Activated T-cell treated with anti-CD3 and anti-CD28 coated beads, Interleukin-2, amount 50 U/mL, for 72 hours (primary cell): Measurements from ENCODE around the gene DIAPH2. TPM values are rescaled to one million over a fixed set of nuclear protein-coding genes. Genes with fewer than 3 reads are reported as not detected.

Experiments
- ATAC-seq, 2 donors: fragments of 150-1000 bp; cut with Tn5 transposase; replicated peaks in 1 of 2; 2 replicates each; pipeline ENCODE4 v1.10.0; 2021; ENCODE audit warnings: moderate library complexity in 2 of 2, mild to moderate bottlenecking in 1 of 2
- DNase-seq, 2 donors: peaks; one replicate each; pipeline ENCODE4 v3.0.0; 2021 to 2022; ENCODE audit warnings: mixed read lengths in 1 of 2
- H3K27ac Mint-ChIP-seq: one replicate; pipeline ENCODE4 v1.8.0; 2022; ENCODE audit warnings: mild to moderate bottlenecking, moderate library complexity, mixed read lengths
- H3K27me3 Mint-ChIP-seq: one replicate; pipeline ENCODE4 v1.8.0; 2022; ENCODE audit warnings: low read depth, mixed read lengths
- H3K36me3 Mint-ChIP-seq, 2 donors: one replicate each; pipeline ENCODE4 v1.8.0; 2022; ENCODE audit warnings: mixed read lengths in 2 of 2, mild to moderate bottlenecking in 1 of 2; ENCODE audit not compliant: insufficient read depth in 2 of 2
- H3K4me1 Mint-ChIP-seq: one replicate; pipeline ENCODE4 v1.8.0; 2022; ENCODE audit warnings: low read depth, mixed read lengths
- H3K4me3 Mint-ChIP-seq, 2 donors: one replicate each; pipeline ENCODE4 v1.8.0; 2022; ENCODE audit warnings: mild to moderate bottlenecking in 2 of 2, mixed read lengths in 2 of 2, moderate library complexity in 2 of 2
- H3K9me3 Mint-ChIP-seq, 2 donors: one replicate each; pipeline ENCODE4 v1.8.0; 2022; ENCODE audit warnings: mixed read lengths in 2 of 2
- total RNA-seq, 2 donors: library from RNA; stranded (reverse); gene quantifications; one replicate each; pipeline ENCODE4 v1.2.3, GENCODE V29; 2022

The DIAPH2 gene
- total RNA-seq, 2 donors from 2014 or later, result 10.6 to 11.6 TPM

DNA sequence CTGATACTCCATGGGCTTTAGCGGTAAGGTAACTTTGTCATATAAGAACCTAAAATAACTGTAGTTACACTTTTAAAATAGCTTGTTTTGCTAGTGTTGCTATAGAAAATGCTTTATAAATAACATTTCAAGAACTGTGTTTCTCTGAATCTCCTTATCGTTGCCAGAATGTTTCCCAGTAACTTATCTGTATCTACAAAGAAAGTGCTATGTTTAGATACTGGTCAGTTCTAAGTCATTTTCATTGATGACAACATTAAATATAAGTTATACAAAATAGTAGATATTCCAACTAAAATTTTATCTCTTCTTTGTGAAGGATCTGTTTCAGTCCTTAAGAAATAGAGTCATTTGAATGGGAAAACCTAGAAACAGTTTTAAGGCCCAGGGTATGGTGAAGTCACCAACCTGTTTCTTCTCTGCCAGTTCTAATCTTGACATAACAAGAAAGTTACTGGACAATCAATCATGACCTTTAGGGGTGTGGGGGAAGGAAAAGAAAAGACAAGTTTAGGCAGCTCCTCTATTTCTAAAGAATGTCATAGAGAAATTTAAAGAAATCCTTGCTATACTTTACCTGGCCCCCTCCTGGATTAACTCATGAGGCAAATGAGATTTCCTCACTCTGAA, 625.0 kb downstream of the DIAPH2 start:
- DNase-seq (no peak), ATAC-seq (no peak)
- H3K4me3 Mint-ChIP-seq, result no peak overlapping the region
- H3K4me1 Mint-ChIP-seq, result no peaks in the 10 kb centered on the region
- H3K36me3 Mint-ChIP-seq, result no peaks in the 10 kb centered on the region
- peaks cover 8% of the 10 kb centered on the region for H3K27me3 Mint-ChIP-seq
- no peaks in the 10 kb centered on the region for H3K9me3 Mint-ChIP-seq
- H3K27ac Mint-ChIP-seq, result no peak overlapping the region

DNA sequence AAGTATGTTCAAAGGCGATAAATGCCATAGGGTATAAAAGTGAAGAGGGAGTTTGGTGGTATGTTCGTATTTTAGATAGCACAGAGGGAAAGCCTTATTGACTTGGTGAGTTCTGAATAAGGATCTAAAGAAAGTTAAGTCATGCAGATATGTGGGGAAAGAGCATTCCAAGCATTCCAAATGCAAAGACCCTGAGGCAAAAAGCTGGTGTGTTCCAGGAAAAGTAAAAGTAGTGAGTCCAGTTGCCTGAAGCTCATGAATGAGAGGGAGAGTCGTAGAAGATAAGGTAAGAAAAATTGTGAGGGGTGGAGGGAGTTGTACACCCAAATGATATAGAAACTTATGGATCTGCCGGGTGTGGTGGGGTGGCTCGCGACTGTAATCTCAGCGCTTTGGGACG, 625.7 kb downstream of the DIAPH2 start:
- ATAC-seq (no peak), DNase-seq (no peak)
- H3K4me1 Mint-ChIP-seq, result no peaks in the 10 kb centered on the region

GRCh38 chrX:97311066-97311778, 626.6 kb downstream of the DIAPH2 start:
- H3K4me1 Mint-ChIP-seq, result no peaks in the 10 kb centered on the region
- H3K27me3 Mint-ChIP-seq, result peaks cover 8% of the 10 kb centered on the region
- H3K4me3 Mint-ChIP-seq, result no peak overlapping the region
- no peaks in the 10 kb centered on the region for H3K36me3 Mint-ChIP-seq
- H3K9me3 Mint-ChIP-seq, result no peaks in the 10 kb centered on the region
- DNase-seq, result no peak
- ATAC-seq, result no peak
- H3K27ac Mint-ChIP-seq, result no peak overlapping the region

More for the DNA sequence above, 625.7 kb downstream of the DIAPH2 start:
- H3K27me3 Mint-ChIP-seq, result peaks cover 8% of the 10 kb centered on the region
- no peaks in the 10 kb centered on the region for H3K36me3 Mint-ChIP-seq
- no peak overlapping the region for H3K27ac Mint-ChIP-seq
- no peaks in the 10 kb centered on the region for H3K9me3 Mint-ChIP-seq
- no peak overlapping the region for H3K4me3 Mint-ChIP-seq

DNA sequence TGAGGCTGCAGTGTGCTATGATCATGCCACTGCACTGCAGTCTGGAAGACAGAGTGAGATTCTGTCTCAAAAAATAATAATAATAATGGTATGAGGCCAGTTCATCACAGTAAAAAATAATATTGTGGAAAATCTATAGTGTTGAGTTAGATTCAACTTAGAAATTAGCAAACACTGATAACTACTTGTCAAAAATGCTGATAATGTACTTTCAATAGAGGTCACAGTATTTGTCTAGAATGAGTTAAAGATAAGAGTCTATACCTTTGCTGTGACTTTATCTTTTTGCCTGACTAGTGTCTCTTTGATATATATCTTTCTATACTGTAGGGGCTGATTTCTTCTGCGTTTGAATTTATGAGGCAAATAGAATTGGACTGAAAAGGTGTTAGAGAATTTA, 629.7 kb downstream of the DIAPH2 start:
- no peak overlapping the region for H3K27ac Mint-ChIP-seq
- H3K9me3 Mint-ChIP-seq, result no peaks in the 10 kb centered on the region
- H3K4me1 Mint-ChIP-seq, result no peaks in the 10 kb centered on the region
- H3K27me3 Mint-ChIP-seq, result peaks cover 8% of the 10 kb centered on the region
- H3K36me3 Mint-ChIP-seq, result no peaks in the 10 kb centered on the region
- ATAC-seq, result no peak
- no peak for DNase-seq
- H3K4me3 Mint-ChIP-seq, result no peak overlapping the region

- no peak for ATAC-seq
- no peaks in the 10 kb centered on the region for H3K4me1 Mint-ChIP-seq
- H3K27me3 Mint-ChIP-seq, result no peaks in the 10 kb centered on the region
- no peaks in the 10 kb centered on the region for H3K36me3 Mint-ChIP-seq
- no peak overlapping the region for H3K4me3 Mint-ChIP-seq
- no peak overlapping the region for H3K27ac Mint-ChIP-seq
- DNase-seq, result no peak
- H3K9me3 Mint-ChIP-seq, result no peaks in the 10 kb centered on the region
These were observed 631.3 kb downstream of the DIAPH2 start for GRCh38 chrX:97315939-97316338.

- Mint-ChIP-seq H3K27ac (no peak overlapping the region), H3K27me3 (no peaks in the 10 kb centered on the region), H3K9me3 (no peaks in the 10 kb centered on the region), H3K4me1 (no peaks in the 10 kb centered on the region), H3K36me3 (no peaks in the 10 kb centered on the region), H3K4me3 (no peak overlapping the region)
- DNase-seq (no peak), ATAC-seq (no peak)
These were observed 635.7 kb downstream of the DIAPH2 start for GRCh38 chrX:97320305-97320704.

GRCh38 chrX:97322401-97322800, 637.8 kb downstream of the DIAPH2 start:
- no peaks in the 10 kb centered on the region for H3K9me3 Mint-ChIP-seq

GRCh38 chrX:97326456-97326855, 641.8 kb downstream of the DIAPH2 start:
- Mint-ChIP-seq H3K36me3 (no peaks in the 10 kb centered on the region), H3K4me1 (peaks cover 5% of the 10 kb centered on the region), H3K27me3 (no peaks in the 10 kb centered on the region), H3K27ac (no peak overlapping the region), H3K4me3 (no peak overlapping the region), H3K9me3 (no peaks in the 10 kb centered on the region)
- DNase-seq (no peak), ATAC-seq (no peak)

More at GRCh38 chrX:97322401-97322800, 637.8 kb downstream of the DIAPH2 start:
- DNase-seq (no peak), ATAC-seq (no peak)
- H3K36me3 Mint-ChIP-seq, result no peaks in the 10 kb centered on the region
- H3K4me1 Mint-ChIP-seq, result no peaks in the 10 kb centered on the region
- H3K27me3 Mint-ChIP-seq, result no peaks in the 10 kb centered on the region
- no peak overlapping the region for H3K4me3 Mint-ChIP-seq
- no peak overlapping the region for H3K27ac Mint-ChIP-seq

DNA sequence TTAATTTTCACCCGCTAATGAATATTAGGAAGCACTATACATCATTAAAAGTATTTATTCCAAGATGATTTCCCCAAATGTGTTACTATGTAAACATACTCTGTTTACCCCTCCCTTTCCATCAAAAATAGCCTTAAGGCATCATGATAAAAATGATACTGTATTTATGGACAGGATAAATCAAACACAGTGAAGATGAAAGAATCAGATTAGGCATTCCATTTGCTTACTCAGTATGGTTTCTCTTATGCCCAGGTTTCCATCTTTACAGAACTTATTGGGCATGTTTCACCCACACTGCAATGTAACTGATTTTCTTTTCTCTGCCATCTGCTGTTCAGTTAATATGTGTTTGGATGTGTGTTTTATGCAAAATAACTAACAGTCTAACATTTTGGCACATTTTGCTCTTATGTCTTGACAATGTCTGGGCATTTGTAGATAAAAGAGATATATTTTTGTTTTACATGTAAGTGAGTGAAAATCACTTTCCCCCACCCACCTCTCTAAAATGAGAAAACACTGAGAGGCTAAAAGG, 644.3 kb downstream of the DIAPH2 start:
- H3K4me1 Mint-ChIP-seq, result peaks cover 5% of the 10 kb centered on the region
- no peak overlapping the region for H3K27ac Mint-ChIP-seq
- H3K9me3 Mint-ChIP-seq, result no peaks in the 10 kb centered on the region
- H3K27me3 Mint-ChIP-seq, result peaks cover 12% of the 10 kb centered on the region
- DNase-seq (no peak), ATAC-seq (no peak)
- H3K4me3 Mint-ChIP-seq, result no peak overlapping the region
- H3K36me3 Mint-ChIP-seq, result no peaks in the 10 kb centered on the region

- H3K27me3 Mint-ChIP-seq, result peaks cover 13% of the 10 kb centered on the region
- H3K36me3 Mint-ChIP-seq, result no peaks in the 10 kb centered on the region
- H3K27ac Mint-ChIP-seq, result no peak overlapping the region
- H3K4me1 Mint-ChIP-seq, result peaks cover 5% of the 10 kb centered on the region
- DNase-seq, result peak in 1 of 2 donors; percentile 1
- ATAC-seq, result peak in 1 of 2 donors; percentile 48
- no peaks in the 10 kb centered on the region for H3K9me3 Mint-ChIP-seq
- H3K4me3 Mint-ChIP-seq, result no peak overlapping the region
These were observed 645.5 kb downstream of the DIAPH2 start for GRCh38 chrX:97330151-97330550.

- no peak for ATAC-seq
- Mint-ChIP-seq H3K4me3 (no peak overlapping the region), H3K27me3 (peaks cover 13% of the 10 kb centered on the region), H3K27ac (no peak overlapping the region), H3K9me3 (no peaks in the 10 kb centered on the region), H3K4me1 (peaks cover 5% of the 10 kb centered on the region), H3K36me3 (no peaks in the 10 kb centered on the region)
- no peak for DNase-seq
These were observed 648.3 kb downstream of the DIAPH2 start for GRCh38 chrX:97332963-97333362.

DNA sequence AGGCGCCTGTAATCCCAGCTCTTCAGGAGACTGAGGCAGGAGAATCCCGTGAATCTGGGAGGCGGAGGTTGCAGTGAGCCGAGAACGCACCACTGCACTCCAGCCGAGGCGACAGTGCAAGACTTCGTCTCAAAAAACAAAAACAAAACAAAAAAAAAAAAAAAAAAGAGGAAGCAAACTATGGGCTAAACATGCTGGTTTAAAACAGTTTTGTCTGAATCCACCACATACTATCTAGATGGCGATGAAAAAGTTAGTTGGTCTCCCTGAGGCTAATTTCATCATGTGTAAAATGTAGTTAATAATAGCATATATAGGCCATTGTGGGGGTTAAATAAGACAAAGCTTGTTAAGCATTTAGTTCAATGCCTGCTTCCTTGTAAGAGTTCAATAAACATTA, 650.2 kb downstream of the DIAPH2 start:
- no peak overlapping the region for H3K4me3 Mint-ChIP-seq

GRCh38 chrX:97344724-97345123, 660.1 kb downstream of the DIAPH2 start:
- no peaks in the 10 kb centered on the region for H3K36me3 Mint-ChIP-seq
- H3K27me3 Mint-ChIP-seq, result no peaks in the 10 kb centered on the region
- DNase-seq (no peak), ATAC-seq (no peak)
- peak overlapping the region; percentile 33 for H3K27ac Mint-ChIP-seq
- H3K4me1 Mint-ChIP-seq, result no peaks in the 10 kb centered on the region
- no peak overlapping the region for H3K4me3 Mint-ChIP-seq
- no peaks in the 10 kb centered on the region for H3K9me3 Mint-ChIP-seq

More for the DNA sequence above, 650.2 kb downstream of the DIAPH2 start:
- peaks cover 13% of the 10 kb centered on the region for H3K27me3 Mint-ChIP-seq
- H3K36me3 Mint-ChIP-seq, result no peaks in the 10 kb centered on the region
- no peaks in the 10 kb centered on the region for H3K9me3 Mint-ChIP-seq
- ATAC-seq (no peak), DNase-seq (no peak)
- H3K27ac Mint-ChIP-seq, result no peak overlapping the region
- peaks cover 5% of the 10 kb centered on the region for H3K4me1 Mint-ChIP-seq
